ENCODE results near the gene ZMYM2. TPM values are rescaled to one million over a fixed set of nuclear protein-coding genes. Genes with fewer than 3 reads are reported as not detected.
A peak's percentile ranks its signal among the peaks of the same experiment; 100 is the strongest.

The ZMYM2 gene
- 100 to 1,000 TPM; 100 to 154 (median 117) TPM for total RNA-seq

GRCh38 chr13:19958155-19959111, at the start of gene ZMYM2:
Gene ZMYM2 (plus strand): TSS chr13:19958727. CDS start chr13:19993073, 34,346 bp downstream.
- TF ChIP-seq, protein P1, sequence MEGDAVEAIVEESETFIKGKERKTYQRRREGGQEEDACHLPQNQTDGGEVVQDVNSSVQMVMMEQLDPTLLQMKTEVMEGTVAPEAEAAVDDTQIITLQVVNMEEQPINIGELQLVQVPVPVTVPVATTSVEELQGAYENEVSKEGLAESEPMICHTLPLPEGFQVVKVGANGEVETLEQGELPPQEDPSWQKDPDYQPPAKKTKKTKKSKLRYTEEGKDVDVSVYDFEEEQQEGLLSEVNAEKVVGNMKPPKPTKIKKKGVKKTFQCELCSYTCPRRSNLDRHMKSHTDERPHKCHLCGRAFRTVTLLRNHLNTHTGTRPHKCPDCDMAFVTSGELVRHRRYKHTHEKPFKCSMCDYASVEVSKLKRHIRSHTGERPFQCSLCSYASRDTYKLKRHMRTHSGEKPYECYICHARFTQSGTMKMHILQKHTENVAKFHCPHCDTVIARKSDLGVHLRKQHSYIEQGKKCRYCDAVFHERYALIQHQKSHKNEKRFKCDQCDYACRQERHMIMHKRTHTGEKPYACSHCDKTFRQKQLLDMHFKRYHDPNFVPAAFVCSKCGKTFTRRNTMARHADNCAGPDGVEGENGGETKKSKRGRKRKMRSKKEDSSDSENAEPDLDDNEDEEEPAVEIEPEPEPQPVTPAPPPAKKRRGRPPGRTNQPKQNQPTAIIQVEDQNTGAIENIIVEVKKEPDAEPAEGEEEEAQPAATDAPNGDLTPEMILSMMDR (IDR thresholded peaks at IDR 0.05) = no peak
- TF ChIP-seq POLR2A (IDR thresholded peaks at IDR 0.05) = peak; percentile 56 to 79
- DNase-seq = peak; percentile 98
- H3K4me1 ChIP-seq = peaks cover 18 to 25% of the 10 kb centered on the region in 2 donors
- no peaks in the 10 kb centered on the region for H3K36me3 ChIP-seq
- H3K27me3 ChIP-seq = no peaks in the 10 kb centered on the region
- H3K27ac ChIP-seq = peak within 1 kb of the TSS; percentile 99 to 100 (median 100)
- peak within 1 kb of the TSS; percentile 68 to 96 (median 68) for H3K4me3 ChIP-seq (replicated peaks in 1 of 3)
- no peaks in the 10 kb centered on the region for H3K9me3 ChIP-seq
- 0% methylated on average over 9 of the region's 112 CpGs; no CpG with 5 or more reads in 1 of the 2 donors for WGBS, 2 donors
- intact Hi-C loops (cut with DNase I) = loop anchor here (5.0 kb wide), 1 partner anchor 176 kb away; the partner anchor contains the start of gene PSPC1

DNA sequence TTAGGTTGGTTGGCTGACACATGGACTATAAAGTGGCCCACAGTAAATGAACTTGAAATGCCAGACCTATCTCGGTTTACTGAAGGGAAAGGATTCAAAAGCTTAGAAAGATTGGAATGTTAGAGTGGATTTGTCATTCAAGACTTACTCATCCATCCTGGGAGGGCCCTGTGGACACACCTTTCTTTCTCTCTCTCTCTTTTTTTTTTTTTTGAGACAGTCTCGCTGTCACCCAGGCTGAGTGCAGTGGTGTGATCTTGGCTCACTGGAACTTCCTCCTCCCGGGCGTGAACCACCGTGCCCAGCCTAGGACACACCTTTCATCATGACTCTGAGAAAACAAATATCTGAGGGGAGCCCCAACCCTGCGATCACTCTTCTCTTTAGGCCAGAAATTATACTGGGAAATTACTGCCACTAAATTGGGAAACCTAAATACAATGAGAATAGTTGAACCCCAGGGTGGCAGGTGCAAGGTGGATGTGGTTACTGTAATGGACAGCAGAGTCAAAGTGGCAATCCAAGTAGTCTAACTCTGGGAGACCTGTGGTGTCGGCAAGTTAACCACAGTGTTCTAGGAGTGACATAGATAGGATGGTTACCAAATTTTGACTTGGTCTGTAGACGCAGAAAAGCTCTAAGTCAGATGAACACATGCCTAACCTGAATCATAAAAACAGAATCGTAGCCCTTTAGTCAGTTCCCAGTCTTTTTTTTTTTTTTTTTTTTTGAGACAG, 48.0 kb upstream of the ZMYM2 start:
- WGBS, 2 donors = 81 to 88% methylated on average over 9 of the region's 9 CpGs
- intact Hi-C loops (cut with DNase I) = no loop called here

GRCh38 chr13:19927117-19927748, 31.3 kb upstream of the ZMYM2 start:
- Histone ChIP-seq H3K27me3 (no peaks in the 10 kb centered on the region), H3K36me3 (no peaks in the 10 kb centered on the region), H3K27ac (no peak overlapping the region), H3K4me1 (no peaks in the 10 kb centered on the region), H3K9me3 (no peaks in the 10 kb centered on the region), H3K4me3 (replicated peaks in 1 of 3) (no peak overlapping the region)
- intact Hi-C loops (cut with DNase I) = no loop called here
- 38 to 44% methylated on average over 4 of the region's 4 CpGs for WGBS, 2 donors
- TF ChIP-seq POLR2A (IDR thresholded peaks at IDR 0.05) = no peak
- TF ChIP-seq, protein P1 (IDR thresholded peaks at IDR 0.05) = peak; percentile 44 to 74 (median 59)
- no peak for DNase-seq

More for the DNA sequence above, 48.0 kb upstream of the ZMYM2 start:
- Histone ChIP-seq H3K36me3 (no peaks in the 10 kb centered on the region), H3K4me3 (replicated peaks in 1 of 3) (no peak overlapping the region), H3K4me1 (no peaks in the 10 kb centered on the region), H3K27me3 (no peaks in the 10 kb centered on the region), H3K9me3 (no peaks in the 10 kb centered on the region), H3K27ac (no peak overlapping the region)
- DNase-seq = no peak
- TF ChIP-seq, protein P1 (IDR thresholded peaks at IDR 0.05) = no peak
- TF ChIP-seq POLR2A (IDR thresholded peaks at IDR 0.05) = no peak

DNA sequence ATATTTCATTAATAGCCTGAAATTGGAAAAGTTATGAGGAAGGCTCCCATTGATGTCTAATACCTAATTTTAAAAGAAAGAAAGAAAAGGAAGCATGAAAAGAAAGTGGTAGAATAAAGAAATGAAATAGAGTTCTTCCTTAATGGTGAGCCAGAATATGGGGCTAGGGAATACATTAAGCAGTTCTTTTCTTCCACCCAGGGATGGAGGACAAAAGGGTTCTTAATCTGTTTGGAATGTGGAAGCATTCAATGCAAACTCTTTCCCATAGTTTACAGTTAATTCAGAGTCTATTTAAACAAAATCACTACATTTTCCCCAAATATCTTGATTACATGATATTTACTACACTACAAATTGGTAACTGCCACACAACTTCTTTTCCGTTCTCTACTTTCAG, 18.4 kb upstream of the ZMYM2 start:
- Histone ChIP-seq H3K4me1 (no peaks in the 10 kb centered on the region), H3K27me3 (no peaks in the 10 kb centered on the region), H3K9me3 (no peaks in the 10 kb centered on the region), H3K27ac (no peak overlapping the region), H3K4me3 (replicated peaks in 1 of 3) (no peak overlapping the region), H3K36me3 (no peaks in the 10 kb centered on the region)
- intact Hi-C loops (cut with DNase I) = no loop called here
- DNase-seq = no peak
- WGBS, 2 donors = 93 to 96% methylated on average over 1 of the region's 1 CpG
- no peak for TF ChIP-seq POLR2A (IDR thresholded peaks at IDR 0.05)
- TF ChIP-seq, protein P1 (IDR thresholded peaks at IDR 0.05) = no peak

All from thyroid gland (tissue), 4 donors.